HG02678 (cell line): ENCODE results near the gene HSPD1.
A peak's percentile ranks its signal among the peaks of the same experiment; 100 is the strongest.
"Not testable (repeated sequence)": the region's sequence is repeated elsewhere in the genome, so short reads cannot be mapped to it uniquely, and the experiment has no call there.

ENCODE experiments used
- ATAC-seq: cut with Tn5 transposase; IDR thresholded peaks from one replicate; pipeline ENCODE4 v1.9.1; 2021; ENCODE audit warnings: mild to moderate bottlenecking, moderate library complexity; ENCODE audit not compliant: unreplicated experiment

The HSPD1 gene

DNA sequence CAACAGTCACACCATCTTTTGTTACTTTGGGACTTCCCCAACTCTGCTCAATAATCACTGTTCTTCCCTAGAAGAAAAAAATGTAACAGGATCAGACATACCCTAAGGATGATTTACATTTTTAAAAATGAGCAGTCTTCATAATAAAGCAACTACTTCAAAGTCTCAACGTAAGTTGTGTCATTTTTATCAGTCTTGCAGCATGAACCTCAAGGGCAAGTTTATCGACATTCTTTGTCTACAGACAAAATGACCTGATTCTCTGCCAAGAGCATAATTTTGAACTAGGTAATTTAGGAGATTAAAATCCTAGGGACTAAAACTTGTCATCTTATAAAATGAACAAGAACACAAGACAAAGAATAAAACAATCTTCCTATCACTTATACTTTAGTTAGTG is 2.3 kb downstream of the HSPD1 start:
- ATAC-seq: no peak

DNA sequence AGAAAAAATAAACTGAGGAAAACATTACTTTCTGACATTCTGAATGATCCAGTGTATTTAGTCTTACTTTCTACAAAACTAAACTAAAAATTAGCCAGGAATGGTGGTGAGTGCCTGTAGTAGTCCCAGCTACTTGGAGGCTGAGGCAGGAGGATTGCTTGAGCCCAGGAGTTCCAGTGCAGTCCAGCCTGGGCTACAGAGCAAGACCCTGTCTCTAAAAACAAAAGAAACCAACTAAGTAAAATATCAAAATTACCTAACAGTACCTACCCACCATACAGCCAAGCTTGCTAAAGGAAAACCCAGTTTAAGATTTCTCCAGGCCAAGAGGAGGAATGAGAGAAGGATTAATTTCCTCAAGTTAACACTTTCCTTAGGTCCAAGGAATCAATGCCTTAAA is 2.9 kb downstream of the HSPD1 start:
- no peak for ATAC-seq

DNA sequence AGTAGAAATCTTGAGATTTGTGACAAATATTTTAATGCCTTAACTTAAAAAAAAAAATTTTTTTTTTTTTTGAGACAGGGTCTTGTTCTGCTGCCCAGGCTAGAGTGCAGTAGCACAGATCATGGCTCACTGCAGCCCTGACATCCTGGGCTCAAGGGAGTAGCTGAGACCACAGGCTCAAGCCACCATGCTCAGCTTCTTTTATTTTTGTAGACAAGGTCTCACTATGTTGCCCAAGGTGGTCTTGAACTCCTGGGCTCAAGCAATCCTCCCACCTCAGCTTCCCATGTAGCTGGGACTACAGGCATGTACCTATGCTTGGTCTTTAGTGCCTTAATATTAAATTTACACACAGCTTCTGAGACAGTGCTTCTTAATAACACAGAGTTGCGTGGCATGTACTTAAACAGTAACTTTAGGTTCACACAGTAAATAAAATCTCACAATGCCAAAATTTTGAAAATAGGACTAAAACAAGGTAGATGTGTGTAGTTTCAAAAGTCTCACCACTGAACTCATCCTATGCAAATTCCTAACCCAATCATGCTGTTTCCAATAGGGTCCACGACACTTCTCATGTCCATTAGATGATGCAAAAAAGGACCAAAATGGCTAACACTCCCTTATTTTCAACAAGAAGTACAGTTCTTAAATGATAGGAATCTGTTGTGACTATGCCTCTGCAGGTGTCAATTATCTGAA is 4.1 kb downstream of the HSPD1 start:
- ATAC-seq: no peak

DNA sequence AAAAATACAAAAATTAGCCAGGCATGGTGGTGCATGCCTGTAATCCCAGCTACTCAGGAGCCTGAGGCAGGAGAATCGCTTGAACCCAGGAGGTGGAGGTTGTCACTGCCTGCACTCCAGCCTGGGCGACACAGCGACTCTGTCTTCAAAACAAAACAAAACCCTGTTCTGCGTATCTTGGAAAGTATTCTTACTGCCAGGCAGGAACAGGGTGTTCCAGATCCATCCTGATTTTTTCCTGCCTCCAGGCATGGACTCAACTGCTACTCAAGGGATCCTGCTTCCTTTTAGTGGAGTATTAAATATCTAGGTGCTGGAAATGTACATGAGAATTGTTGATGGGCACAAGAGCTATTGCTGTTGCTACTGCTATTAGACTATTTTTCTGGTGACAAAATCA is 12.3 kb downstream of the HSPD1 start:
- no peak for ATAC-seq

DNA sequence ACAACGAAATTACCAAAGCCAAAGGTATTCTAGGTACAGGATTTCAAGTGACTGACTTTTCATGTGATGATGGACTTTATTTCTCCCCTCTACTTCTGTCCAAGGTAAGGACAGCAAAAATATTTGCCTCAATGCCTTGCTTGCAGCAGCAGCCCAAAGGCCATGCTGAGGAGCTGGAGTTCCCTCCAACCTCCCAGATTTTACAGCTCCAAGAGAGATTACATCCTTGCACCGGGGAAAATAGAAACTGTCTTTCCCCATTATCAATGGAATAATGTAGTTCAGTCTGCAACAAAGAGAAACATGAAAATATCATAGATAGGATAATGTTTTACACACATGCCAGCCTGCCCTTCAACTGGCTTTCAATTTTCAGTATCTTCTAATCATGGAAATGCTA is 13.5 kb downstream of the HSPD1 start:
- no peak for ATAC-seq

DNA sequence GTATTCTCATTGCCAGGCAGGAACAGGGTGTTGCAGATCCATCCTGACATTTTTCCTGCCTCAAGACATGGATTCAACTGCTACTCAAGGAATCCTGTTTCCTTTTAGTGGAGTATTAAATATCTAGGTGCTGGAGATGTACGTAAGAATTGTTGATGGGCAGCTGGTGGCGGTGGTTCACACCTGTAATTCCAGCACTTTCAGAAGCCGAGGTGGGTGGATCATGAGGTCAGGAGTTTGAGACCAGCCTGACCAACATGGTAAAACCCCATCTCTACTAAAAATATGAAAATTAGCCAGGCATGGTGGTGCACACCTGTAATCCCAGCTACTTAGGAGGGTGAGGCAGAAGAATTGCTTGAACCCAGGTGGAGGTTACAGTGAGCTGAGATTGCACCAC is 15.4 kb downstream of the HSPD1 start:
- not testable (repeated sequence) for ATAC-seq

DNA sequence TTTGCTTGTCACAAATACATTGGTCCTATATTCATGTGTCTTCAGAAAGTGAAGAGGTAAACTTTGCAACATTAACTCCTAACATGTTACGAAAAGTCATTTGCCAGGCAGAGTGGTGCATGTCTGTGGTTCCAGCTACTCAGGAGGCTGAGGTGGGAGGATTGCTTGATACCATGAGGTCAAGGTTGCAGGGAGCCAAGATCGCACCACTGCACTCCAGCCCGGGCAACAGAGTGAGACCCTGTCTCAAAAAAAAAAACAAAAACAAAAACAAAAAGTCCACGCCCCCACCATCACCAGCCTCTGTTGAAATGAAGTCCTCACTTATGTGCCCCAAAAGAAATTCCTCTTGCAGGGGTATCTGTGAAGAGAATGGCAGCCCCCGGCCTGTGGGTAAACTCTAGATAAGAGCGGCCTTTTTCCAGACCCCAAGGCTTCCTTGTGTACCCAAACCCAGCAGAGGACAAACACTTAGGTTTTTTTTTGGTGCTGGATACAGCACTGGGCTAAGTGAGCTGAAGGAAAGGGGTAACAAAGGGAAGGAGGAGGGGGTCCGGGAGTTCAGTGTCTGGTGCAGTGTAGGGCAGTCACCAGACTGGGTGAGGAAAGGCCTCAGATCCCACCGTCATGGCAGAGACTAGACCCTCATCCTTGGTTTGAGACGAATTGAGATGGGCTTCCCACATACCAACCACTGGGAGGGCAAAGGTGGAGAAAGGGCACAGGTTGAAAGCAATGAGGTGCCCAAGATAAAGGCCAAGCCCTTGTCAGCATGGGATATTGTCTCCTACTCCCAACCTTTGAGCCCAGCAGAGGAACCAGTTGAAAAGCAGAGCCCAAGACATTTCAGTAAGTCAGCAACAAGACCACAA is 19.2 kb downstream of the HSPD1 start:
- ATAC-seq: no peak

DNA sequence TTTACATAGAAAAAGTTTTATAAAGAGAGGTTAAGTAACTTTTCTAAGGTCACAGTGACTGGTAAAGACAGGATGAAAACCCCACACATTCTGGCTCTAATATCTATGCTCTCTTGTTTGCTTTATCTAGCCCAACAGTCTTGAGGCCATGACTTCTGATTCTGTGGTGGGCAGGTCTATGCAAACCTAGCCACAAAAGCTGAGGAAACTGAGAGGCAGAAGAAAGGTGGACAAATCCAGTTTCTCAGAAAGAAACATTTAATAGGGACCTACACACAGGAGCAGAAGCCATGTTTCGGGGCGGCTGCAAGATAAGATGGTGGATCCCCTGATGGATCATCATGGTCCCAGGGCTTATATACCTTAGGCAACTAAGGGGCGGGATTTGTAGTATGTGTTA is 21.8 kb downstream of the HSPD1 start:
- ATAC-seq: no peak

DNA sequence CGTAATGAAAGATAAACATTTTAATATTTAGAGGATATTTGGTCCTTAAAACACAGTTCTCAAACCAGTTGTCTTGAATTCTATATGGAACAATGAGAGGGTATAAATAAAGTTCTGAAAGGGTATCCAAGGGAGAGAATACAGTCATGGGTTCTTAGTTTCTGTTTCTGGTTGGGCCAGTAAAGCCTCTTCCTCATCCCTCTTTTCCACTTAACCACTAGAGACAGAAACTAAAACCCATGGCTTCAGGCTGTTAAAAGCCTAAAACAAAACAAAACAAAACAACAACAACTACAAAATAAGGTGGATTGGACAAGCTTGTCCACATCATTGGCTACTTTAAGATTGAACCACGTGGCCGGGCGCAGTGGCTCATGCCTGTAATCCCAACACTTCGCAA is 27.5 kb downstream of the HSPD1 start:
- no peak for ATAC-seq

DNA sequence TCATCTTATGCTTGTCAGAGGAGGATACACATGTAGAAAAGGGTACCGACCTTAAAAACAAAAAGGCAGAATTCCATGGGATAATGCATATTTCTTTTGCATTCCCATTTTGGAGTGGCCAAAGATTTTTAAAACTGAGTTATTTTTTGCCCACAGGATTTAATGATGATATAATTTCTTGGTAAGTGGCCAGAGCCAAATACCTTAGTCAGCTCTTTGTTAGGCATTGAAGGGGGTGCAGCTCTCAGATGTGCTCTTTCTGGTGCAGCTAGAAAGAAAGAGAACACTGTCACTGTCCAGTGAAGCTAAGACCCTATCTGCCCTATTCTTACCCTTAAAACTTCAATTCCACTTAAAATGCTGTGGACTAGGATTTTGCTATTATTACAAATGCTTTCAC is 35.5 kb downstream of the HSPD1 start:
- no peak for ATAC-seq

DNA sequence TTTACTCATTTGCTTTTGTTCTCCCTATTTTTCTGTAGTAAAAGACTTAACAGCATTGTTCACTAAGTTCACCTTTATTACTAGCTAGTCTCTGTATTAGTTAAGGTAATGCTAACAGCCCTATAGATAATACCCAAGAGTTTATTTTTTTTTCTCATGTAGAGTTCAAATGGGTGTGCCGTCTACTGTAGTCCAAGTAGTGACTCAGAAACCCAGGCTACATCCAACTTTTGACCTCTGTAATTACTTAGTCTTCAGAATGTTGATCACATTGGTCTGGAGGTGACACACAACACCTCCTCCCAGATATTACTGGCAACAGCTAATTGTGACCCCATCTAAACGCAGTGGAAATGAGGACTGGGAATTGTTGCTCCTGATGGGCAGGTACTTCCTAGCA is 38.6 kb downstream of the HSPD1 start:
- ATAC-seq: no peak

DNA sequence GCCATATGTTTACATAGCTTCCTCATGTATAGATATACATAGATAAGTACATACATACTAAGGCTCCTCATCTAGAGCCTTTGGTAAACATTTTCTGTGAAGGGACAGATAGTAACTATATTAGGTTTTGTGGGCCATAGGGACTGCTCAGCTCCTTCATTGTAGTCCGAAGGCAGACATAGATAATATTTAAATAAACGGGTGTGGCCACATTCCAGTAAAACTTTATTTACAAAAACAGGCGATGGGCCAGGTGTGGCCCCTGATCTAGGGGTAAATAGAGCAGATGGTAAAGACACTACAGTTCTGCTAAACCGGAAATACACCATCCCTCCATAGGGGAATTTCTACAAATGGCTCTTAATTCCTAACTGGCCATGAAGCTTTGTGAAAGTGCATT is 39.0 kb downstream of the HSPD1 start:
- ATAC-seq: no peak

DNA sequence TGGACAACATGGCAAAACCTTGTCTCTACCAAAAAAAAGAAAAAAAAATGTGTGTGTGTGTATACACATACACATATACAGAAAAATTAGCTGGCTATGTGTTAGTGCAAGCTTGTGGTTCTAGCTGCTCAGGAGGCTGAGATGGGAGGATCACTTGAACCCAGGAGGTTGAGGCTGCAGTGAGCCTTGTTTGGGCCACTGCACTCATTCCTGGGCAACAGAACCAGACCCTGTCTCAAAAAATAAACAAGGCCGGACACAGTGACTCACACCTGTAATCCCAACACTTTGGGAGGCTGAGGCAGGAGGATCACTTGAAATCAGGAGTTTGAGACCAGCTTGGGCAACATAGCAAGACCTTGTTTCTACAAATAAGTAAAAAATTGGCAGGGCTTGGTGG is 44.2 kb downstream of the HSPD1 start:
- no peak for ATAC-seq

DNA sequence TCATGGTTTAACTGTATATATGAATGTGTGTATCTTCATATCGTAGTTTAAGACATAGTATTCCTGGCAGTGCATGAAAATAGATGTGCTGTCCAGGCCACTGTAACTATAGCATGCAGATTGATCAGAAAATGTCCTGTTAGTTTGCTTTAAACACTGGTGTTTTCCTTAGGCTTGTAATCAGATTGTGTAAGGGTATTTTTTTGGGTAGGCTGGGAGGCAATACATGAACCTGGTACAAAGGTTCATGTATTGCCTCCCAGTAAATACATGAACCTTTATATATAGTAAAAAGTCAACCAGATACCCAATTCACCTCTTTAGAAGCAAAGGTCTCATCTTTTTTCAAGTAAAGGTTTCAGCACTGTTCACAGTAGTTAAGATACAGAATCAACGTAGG is 44.7 kb downstream of the HSPD1 start:
- ATAC-seq: no peak

DNA sequence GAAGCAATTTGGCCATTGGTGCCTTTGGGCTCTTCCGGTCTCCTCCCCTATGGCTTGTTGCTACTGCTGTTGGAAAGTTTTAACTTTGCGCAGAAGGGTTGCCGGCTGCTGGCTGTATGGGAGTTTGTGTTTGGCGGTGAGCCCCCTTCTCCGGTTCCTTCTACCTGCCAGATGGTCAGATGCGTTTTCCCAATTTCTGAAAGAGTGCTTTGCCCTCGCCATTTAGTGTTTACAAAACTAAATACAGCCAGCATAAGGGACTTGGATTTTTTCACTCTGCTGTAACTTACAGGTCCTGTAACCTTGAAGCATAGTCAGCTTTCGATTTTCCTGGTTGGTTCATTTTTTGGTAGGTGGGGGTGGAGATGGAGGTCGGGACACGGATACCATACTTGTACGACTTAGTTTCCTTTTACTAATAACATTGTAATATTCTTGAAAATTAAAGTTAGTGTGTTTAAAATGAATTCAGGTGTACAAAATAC is 45.7 kb downstream of the HSPD1 start:
- ATAC-seq: peak; percentile 32

DNA sequence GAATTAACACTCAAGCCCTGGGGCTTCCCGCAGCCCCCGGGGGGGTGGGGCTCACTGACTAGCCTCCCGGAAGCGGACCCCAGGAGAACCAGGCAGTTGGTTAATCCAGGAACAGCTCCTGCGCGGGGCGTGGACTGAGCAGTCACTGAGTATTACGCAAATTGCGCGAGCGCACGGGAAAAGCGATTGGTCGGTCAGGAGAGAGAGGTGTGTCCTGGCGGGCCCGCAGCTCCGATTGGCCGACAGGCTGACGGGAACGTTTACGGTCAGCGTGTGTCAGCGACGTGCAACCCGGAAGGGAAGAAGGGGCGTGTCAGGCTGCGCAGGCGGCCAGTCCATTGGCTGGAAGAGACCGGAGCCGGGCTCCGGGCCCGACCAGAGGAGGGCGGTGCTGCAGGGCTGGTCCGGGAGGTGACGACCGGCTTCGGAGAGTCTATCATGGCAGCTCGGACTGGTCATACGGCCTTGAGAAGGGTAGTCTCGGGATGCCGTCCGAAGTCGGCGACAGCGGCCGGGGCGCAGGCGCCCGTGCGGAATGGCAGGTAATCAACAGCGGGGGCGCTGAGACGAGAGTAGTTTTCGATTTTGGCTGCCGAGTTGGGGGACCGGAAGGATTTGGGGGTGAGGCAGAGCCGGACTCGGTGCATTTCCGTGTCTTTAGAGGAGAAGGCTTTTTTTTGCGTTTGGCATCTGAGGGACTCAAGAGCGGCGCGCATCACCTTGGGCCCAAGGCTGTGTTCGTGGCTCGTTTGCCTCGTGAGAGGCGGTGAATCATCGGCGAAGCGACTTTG is 46.3 kb downstream of the HSPD1 start, which contains the start of gene COQ10B:
Gene COQ10B (plus strand): TSS at position 430 of the 791 bp plus-strand sequence. CDS start 9 bp downstream, at position 439.
- ATAC-seq: peak; percentile 93

DNA sequence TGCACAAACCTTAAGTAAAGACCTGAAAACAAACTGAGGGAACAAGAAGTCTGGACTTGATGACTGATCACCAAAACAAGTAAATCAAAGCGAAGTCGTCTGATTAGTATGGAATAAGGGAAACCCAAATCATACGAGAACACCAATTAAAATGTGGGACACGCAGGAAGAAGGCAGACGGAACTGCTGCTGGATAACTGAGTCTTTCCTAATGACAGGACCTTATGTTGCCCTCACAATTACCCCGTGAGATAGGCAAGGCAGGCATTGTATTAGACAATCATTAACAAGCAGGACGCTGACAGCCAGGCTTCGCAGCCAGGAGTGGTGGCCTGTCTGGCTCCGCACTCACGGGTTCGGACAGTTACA is 46.9 kb downstream of the HSPD1 start:
- ATAC-seq: no peak

DNA sequence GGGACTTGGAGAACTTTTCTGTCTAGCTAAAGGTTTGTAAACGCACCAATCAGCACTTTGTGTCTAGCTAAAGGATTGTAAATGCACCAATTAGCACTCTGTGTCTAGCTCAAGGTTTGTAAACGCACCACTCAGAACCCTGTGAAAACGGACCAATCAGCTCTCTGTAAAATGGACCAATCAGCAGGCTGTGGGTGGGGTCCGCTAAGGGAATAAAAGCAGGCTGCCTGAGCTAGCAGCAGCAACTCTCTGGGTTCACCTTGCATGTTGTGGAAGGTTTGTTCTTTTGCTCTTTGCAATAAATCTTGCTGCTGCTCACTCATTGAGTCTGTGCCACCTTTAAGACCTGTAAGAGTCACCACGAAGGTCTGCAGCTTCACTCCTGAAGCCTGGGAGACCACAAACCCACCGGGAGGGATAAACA is 48.7 kb downstream of the HSPD1 start:
- not testable (repeated sequence) for ATAC-seq

DNA sequence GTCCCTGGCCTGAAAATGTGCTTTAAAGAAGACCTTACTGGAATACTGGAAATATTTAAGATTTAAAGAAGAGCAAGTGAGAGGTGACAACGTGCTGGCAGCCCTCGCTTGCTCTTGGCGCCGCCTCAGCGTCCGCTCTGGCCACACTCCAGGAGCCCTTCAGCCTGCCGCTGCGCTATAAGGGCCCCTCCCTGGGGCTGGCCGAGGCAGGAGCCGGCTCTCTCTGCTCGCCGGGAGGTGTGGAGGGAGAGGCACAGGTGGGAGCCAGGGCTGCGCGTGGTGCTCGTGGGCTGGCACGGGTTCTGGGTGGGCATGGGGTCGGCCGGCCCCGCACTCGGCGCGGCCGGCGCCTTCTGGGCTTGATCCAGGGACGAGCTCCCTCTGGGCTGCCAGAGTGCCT is 49.2 kb downstream of the HSPD1 start:
- ATAC-seq: no peak

DNA sequence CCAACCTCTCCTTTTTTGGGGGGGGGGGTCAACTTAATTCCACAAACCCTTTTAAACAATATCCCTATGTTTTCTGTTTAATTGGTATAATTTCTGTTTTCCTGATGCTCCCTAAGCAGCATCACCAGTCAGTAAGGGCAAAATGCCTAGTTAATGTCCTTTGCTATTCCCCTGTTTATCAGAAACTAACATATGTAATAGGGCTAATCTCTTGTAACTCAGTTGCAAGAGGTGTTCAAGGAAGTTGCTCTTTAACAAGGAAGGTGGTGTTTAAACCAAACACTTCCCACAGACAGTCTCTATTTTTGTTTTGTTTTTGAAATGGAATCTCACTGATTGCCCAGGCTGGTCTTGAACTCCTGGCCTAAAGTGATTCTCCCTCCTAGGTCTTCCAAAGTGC is 52.8 kb downstream of the HSPD1 start:
- no peak for ATAC-seq

DNA sequence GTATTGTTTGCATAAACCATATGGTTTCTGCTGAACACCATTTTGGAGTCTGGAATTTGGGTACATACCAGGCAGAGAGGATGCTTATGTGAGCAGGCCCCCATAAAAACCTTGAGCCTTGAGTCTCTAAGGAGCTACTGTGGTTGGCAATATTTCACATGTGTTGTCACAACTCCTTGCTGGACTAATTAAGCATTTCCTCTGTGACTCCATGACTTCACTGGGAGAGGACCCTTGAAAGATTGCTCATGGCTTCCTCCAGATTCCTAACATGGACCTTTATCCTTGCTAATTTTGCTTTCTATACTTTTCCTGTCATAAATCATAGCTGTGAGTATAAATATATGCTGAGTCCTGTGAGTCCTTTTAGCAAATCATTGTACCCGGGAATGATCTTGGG is 53.9 kb downstream of the HSPD1 start:
- no peak for ATAC-seq
